Caco-2 (cell line): ENCODE measurements around the gene PPP1R15B. TPM values are rescaled to one million over a fixed set of nuclear protein-coding genes. Genes with fewer than 3 reads are reported as not detected.
A peak's percentile ranks its signal among the peaks of the same experiment; 100 is the strongest.

Experiments
- Bru-seq: library from RNA; stranded (reverse); fragments of 400-500 nt; gene quantifications from one replicate; lab custom pipeline; 2021; lab: Mats Ljungman, UMichigan
- BruChase-seq, 2 experiments: library from RNA; stranded (reverse); fragments of 400-500 nt; gene quantifications; one replicate each; lab custom pipeline; 2021; lab: Mats Ljungman, UMichigan
- BruUV-seq: library from RNA; stranded (reverse); fragments of 400-500 nt; replicated peaks from 2 replicates; lab custom pipeline; 2021; lab: Mats Ljungman, UMichigan
- CTCF ChIA-PET: fragments of 300-600 bp; sonication (Branson Sonifier 250); formaldehyde crosslinking; loops from one replicate; lab custom pipeline; 2022; ENCODE audit warnings: antibody characterized with exemption; lab: Charles Lee
- POLR2A ChIA-PET: fragments of 300-600 bp; sonication (Branson Sonifier 250); formaldehyde crosslinking; loops from one replicate; lab custom pipeline; 2022; ENCODE audit warnings: antibody characterized with exemption; lab: Charles Lee
- DNase-seq, 2 experiments: peaks; one replicate each; pipeline versions ENCODE4 v3.0.0 to v3.0.0-alpha.2; 2020 to 2022
- H3K27me3 ChIP-seq: replicated peaks from 2 replicates; pipeline ENCODE4 v1.6.0; 2011; ENCODE audit warnings: low read length; ENCODE audit not compliant: control insufficient read depth, insufficient read depth
- H3K36me3 ChIP-seq: 2 replicates; pipeline ENCODE4 v1.5.1; 2011; ENCODE audit warnings: low read length; ENCODE audit not compliant: control insufficient read depth, insufficient read depth
- H3K4me1 ChIP-seq: fragments of 250-450 bp; sonication (Bioruptor Pico); 2 replicates; pipeline ENCODE4 v1.5.1; 2020; ENCODE audit warnings: mild to moderate bottlenecking
- H3K4me3 ChIP-seq: 2 replicates; pipeline ENCODE4 v1.5.1; 2011; ENCODE audit warnings: low read depth, mild to moderate bottlenecking, control low read depth, low read length
- H3K9me3 ChIP-seq: fragments of 250-450 bp; sonication (Bioruptor Pico); 2 replicates; pipeline ENCODE4 v1.5.1; 2020; ENCODE audit warnings: mild to moderate bottlenecking, moderate library complexity
- H3K27ac Mint-ChIP-seq: one replicate; pipeline ENCODE4 v1.8.0; 2022; ENCODE audit warnings: mixed read lengths; ENCODE audit not compliant: unreplicated experiment
- H3K27me3 Mint-ChIP-seq: one replicate; pipeline ENCODE4 v1.8.0; 2022; ENCODE audit warnings: mixed read lengths; ENCODE audit not compliant: insufficient read depth, unreplicated experiment
- H3K36me3 Mint-ChIP-seq: one replicate; pipeline ENCODE4 v1.8.0; 2022; ENCODE audit warnings: mild to moderate bottlenecking, mixed read lengths; ENCODE audit not compliant: insufficient read depth, unreplicated experiment
- H3K4me1 Mint-ChIP-seq: one replicate; pipeline ENCODE4 v1.8.0; 2022; ENCODE audit warnings: low read depth, mixed read lengths; ENCODE audit not compliant: unreplicated experiment
- H3K4me3 Mint-ChIP-seq: one replicate; pipeline ENCODE4 v1.8.0; 2022; ENCODE audit warnings: mild to moderate bottlenecking, moderate library complexity, mixed read lengths; ENCODE audit not compliant: unreplicated experiment
- H3K9me3 Mint-ChIP-seq: one replicate; pipeline ENCODE4 v1.8.0; 2022; ENCODE audit warnings: mixed read lengths; ENCODE audit not compliant: unreplicated experiment
- CTCF ChIP-seq, 2 experiments: fragments of 200-600 bp in 1 of 2; IDR thresholded peaks; 1 replicate in 1 of 2; 2 replicates in 1 of 2; pipeline versions ENCODE4 v1.5.1 to v1.8.0; 2011 to 2022; ENCODE audit warnings: antibody characterized with exemption in 1 of 2, control low read depth in 1 of 2, inconsistent platforms in 1 of 2, low read depth in 1 of 2, low read length in 1 of 2, mild to moderate bottlenecking in 1 of 2, moderate library complexity in 1 of 2; ENCODE audit not compliant: insufficient read depth in 1 of 2, severe bottlenecking in 1 of 2, unreplicated experiment in 1 of 2
- intact Hi-C: fragments of 100-400 bp; cut with micrococcal nuclease; formaldehyde crosslinking; loops from one replicate; pipeline ENCODE4 v1.10.0; 2022; ENCODE audit not compliant: unreplicated experiment
- long read RNA-seq: library from polyadenylated mRNA; stranded (forward); transcript quantifications from one replicate; pipeline ENCODE4 v2.0.0, GENCODE V29; 2022
- total RNA-seq: library from RNA; stranded (reverse); gene quantifications from 2 replicates; pipeline ENCODE4 v1.2.3, GENCODE V29; 2022

PPP1R15B gene
- total RNA-seq (46.3 and 48.4 TPM in 2 replicates), Bru-seq, nascent RNA (percentile 98 among the genes with signal in this experiment), BruChase-seq, experiment 1, labeled RNA remaining after a 2-hour chase (percentile 100 among the genes with signal in this experiment), BruChase-seq, experiment 2, labeled RNA remaining after a 6-hour chase (percentile 97 among the genes with signal in this experiment)
- long read RNA-seq, full-length matches to known transcripts: 16 of 21 reads
- long read RNA-seq, partial matches to known transcripts: 0 of 21 reads
- long read RNA-seq, other reads (novel, unspliced or antisense): 5 of 21 reads

- peak; percentile 98 for DNase-seq
- intact Hi-C loops: loop anchor here (1.0 kb wide), 1 partner anchor 12 kb away; no protein-coding TSS in a partner anchor
- TF ChIP-seq CTCF (IDR thresholded peaks at IDR 0.05; ENCODE audit: insufficient read depth in 1 of 2, low read depth in 1 of 2, low read length in 1 of 2, severe bottlenecking in 1 of 2, unreplicated experiment in 1 of 2): no peak
- Mint-ChIP-seq H3K4me1 (no peaks in the 10 kb centered on the region), H3K9me3 (no peaks in the 10 kb centered on the region), H3K4me3 (peak within 1 kb of the TSS; percentile 86), H3K27me3 (no peaks in the 10 kb centered on the region), H3K27ac (peak within 1 kb of the TSS; percentile 90), H3K36me3 (peaks cover 53% of the 10 kb centered on the region)
- ChIA-PET POLR2A (interaction anchor here (0.8 kb wide), 1 partner anchor 198 kb away, joined by 3 read pairs; the partner anchor contains the start of gene GOLT1A), CTCF (interaction anchor here (1.6 to 2.1 kb wide), 2 partner anchors 13 to 19 kb away, joined by 8 read pairs; no protein-coding TSS in a partner anchor)
- Histone ChIP-seq H3K27me3 (no peaks in the 10 kb centered on the region), H3K9me3 (no peaks in the 10 kb centered on the region), H3K4me3 (peak within 1 kb of the TSS; percentile 100), H3K4me1 (peaks cover 9% of the 10 kb centered on the region), H3K36me3 (peaks cover 2% of the 10 kb centered on the region; the same call in 1 of the 2 replicates)
- no TSS peak for BruUV-seq
Observed at GRCh38 chr1:204411451-204412204, at the start of gene PPP1R15B. Gene PPP1R15B, minus strand, starts transcription at chr1:204411817. Its CDS starts 406 bp downstream, at chr1:204411411.

GRCh38 chr1:204460346-204460745, 48.7 kb upstream of the PPP1R15B start:
- Histone ChIP-seq H3K9me3 (no peaks in the 10 kb centered on the region), H3K4me1 (no peaks in the 10 kb centered on the region), H3K27me3 (no peaks in the 10 kb centered on the region), H3K4me3 (no peak overlapping the region), H3K36me3 (no peaks in the 10 kb centered on the region; the same call in 1 of the 2 replicates)
- Mint-ChIP-seq H3K27me3 (no peaks in the 10 kb centered on the region), H3K4me3 (no peak overlapping the region), H3K36me3 (no peaks in the 10 kb centered on the region), H3K9me3 (no peaks in the 10 kb centered on the region), H3K27ac (no peak overlapping the region), H3K4me1 (no peaks in the 10 kb centered on the region)
- DNase-seq: no peak
- CTCF ChIA-PET: no interaction called here
- no peak for TF ChIP-seq CTCF (IDR thresholded peaks at IDR 0.05; ENCODE audit: insufficient read depth in 1 of 2, low read depth in 1 of 2, low read length in 1 of 2, severe bottlenecking in 1 of 2, unreplicated experiment in 1 of 2)
- POLR2A ChIA-PET: no interaction called here
- BruUV-seq: no TSS peak
- intact Hi-C loops: no loop called here

- Histone ChIP-seq H3K27me3 (no peaks in the 10 kb centered on the region), H3K4me3 (no peak overlapping the region), H3K36me3 (no peaks in the 10 kb centered on the region; the same call in 1 of the 2 replicates), H3K9me3 (no peaks in the 10 kb centered on the region), H3K4me1 (no peaks in the 10 kb centered on the region)
- H3K4me3 Mint-ChIP-seq: no peak overlapping the region
- no peaks in the 10 kb centered on the region for H3K27me3 Mint-ChIP-seq
- peaks cover 5% of the 10 kb centered on the region for H3K36me3 Mint-ChIP-seq
- TF ChIP-seq CTCF (IDR thresholded peaks at IDR 0.05; ENCODE audit: insufficient read depth in 1 of 2, low read depth in 1 of 2, low read length in 1 of 2, severe bottlenecking in 1 of 2, unreplicated experiment in 1 of 2): no peak
- ChIA-PET POLR2A (no interaction called here), CTCF (no interaction called here)
- intact Hi-C loops: no loop called here
- DNase-seq: no peak
- no peaks in the 10 kb centered on the region for H3K4me1 Mint-ChIP-seq
- BruUV-seq: no TSS peak
- H3K9me3 Mint-ChIP-seq: no peaks in the 10 kb centered on the region
- H3K27ac Mint-ChIP-seq: no peak overlapping the region
Observed at GRCh38 chr1:204459706-204460105, 48.1 kb upstream of the PPP1R15B start.
